ENCODE data around the gene INHBB. TPM values are rescaled to one million over a fixed set of nuclear protein-coding genes. Genes with fewer than 3 reads are reported as not detected.
A peak's percentile ranks its signal among the peaks of the same experiment; 100 is the strongest.

The INHBB gene
- total RNA-seq, 1 donor from 2014 or later: 0.62 TPM

DNA sequence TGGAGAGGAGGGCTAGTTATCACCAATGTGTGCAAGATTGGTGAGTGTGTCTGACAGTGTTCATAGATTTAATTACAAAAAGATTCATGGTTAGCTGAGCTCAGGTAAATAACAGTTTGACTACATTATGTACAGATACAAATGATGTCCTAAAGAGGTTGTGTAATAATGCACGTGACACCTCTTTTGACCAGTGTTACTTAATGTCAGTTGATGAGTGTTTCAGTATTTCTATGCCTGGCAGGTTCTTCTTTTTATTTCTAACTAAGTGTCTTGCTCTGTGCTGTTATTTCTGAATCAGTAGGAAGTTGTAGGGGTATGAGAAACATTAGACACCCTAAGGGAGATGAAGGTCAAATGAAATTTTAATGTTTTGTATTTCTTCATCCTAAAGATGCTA, 7.9 kb upstream of the INHBB start:
- Mint-ChIP-seq H3K27me3 (ENCODE audit: unreplicated experiment) (peaks cover 73% of the 10 kb centered on the region), H3K4me3 (ENCODE audit: unreplicated experiment) (no peak overlapping the region), H3K27ac (ENCODE audit: unreplicated experiment) (no peak overlapping the region), H3K9me3 (ENCODE audit: unreplicated experiment) (no peaks in the 10 kb centered on the region), H3K36me3 (ENCODE audit: unreplicated experiment) (no peaks in the 10 kb centered on the region), H3K4me1 (ENCODE audit: unreplicated experiment) (peaks cover 2% of the 10 kb centered on the region)
- TF ChIP-seq, protein P1, sequence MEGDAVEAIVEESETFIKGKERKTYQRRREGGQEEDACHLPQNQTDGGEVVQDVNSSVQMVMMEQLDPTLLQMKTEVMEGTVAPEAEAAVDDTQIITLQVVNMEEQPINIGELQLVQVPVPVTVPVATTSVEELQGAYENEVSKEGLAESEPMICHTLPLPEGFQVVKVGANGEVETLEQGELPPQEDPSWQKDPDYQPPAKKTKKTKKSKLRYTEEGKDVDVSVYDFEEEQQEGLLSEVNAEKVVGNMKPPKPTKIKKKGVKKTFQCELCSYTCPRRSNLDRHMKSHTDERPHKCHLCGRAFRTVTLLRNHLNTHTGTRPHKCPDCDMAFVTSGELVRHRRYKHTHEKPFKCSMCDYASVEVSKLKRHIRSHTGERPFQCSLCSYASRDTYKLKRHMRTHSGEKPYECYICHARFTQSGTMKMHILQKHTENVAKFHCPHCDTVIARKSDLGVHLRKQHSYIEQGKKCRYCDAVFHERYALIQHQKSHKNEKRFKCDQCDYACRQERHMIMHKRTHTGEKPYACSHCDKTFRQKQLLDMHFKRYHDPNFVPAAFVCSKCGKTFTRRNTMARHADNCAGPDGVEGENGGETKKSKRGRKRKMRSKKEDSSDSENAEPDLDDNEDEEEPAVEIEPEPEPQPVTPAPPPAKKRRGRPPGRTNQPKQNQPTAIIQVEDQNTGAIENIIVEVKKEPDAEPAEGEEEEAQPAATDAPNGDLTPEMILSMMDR (IDR thresholded peaks at IDR 0.05): no peak
- no peak for DNase-seq (ENCODE audit: extremely low spot score, unreplicated experiment)

DNA sequence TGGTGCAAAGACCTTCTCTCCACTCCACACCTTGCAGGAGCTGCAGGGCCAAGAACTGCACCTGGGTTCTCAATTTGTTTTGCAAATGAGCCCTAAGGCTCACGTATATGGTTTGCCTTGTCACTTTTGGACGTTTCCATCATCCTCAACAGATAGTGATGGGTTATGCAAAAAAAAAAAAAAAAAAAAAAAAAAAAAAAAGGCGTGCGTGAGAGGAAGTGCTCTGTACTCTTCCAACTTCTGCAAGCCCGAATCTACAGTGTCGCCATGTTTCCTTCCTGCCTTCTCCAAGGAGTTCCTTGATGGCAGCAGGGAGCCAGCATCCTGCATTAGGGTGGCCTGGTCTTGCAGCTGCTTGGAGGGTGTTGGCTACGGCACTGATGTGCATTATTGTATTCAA, 4.0 kb upstream of the INHBB start:
- Mint-ChIP-seq H3K4me1 (ENCODE audit: unreplicated experiment) (peaks cover 10% of the 10 kb centered on the region), H3K36me3 (ENCODE audit: unreplicated experiment) (no peaks in the 10 kb centered on the region), H3K9me3 (ENCODE audit: unreplicated experiment) (no peaks in the 10 kb centered on the region), H3K4me3 (ENCODE audit: unreplicated experiment) (no peak overlapping the region), H3K27ac (ENCODE audit: unreplicated experiment) (no peak overlapping the region), H3K27me3 (ENCODE audit: unreplicated experiment) (peaks cover 56% of the 10 kb centered on the region)
- TF ChIP-seq, protein P1 (IDR thresholded peaks at IDR 0.05): no peak
- DNase-seq (ENCODE audit: extremely low spot score, unreplicated experiment): no peak

DNA sequence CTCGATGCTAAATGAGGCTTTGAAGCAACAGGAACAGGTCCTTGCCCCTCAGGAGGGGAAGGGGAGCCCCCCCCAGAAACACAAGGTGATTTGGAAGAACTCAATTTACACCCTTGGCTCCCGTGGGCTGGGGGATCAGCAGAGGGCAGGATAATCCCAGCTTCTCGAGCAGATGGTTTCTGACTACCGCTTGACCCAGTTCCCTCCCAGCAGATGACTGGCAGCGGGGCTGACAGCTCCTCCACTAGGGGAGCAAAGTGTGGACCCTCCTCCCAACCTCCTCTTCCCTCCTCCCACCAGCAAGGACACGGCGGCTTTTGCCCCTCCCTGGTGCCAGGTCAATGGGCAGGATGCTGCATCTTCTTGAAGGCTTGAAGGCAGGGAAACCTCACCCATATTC, 3.5 kb upstream of the INHBB start:
- peaks cover 57% of the 10 kb centered on the region for H3K27me3 Mint-ChIP-seq (ENCODE audit: unreplicated experiment)
- H3K9me3 Mint-ChIP-seq (ENCODE audit: unreplicated experiment): no peaks in the 10 kb centered on the region
- DNase-seq (ENCODE audit: extremely low spot score, unreplicated experiment): no peak
- no peak overlapping the region for H3K27ac Mint-ChIP-seq (ENCODE audit: unreplicated experiment)
- H3K4me3 Mint-ChIP-seq (ENCODE audit: unreplicated experiment): no peak overlapping the region
- TF ChIP-seq, protein P1 (IDR thresholded peaks at IDR 0.05): no peak
- H3K36me3 Mint-ChIP-seq (ENCODE audit: unreplicated experiment): no peaks in the 10 kb centered on the region
- peaks cover 15% of the 10 kb centered on the region for H3K4me1 Mint-ChIP-seq (ENCODE audit: unreplicated experiment)

DNA sequence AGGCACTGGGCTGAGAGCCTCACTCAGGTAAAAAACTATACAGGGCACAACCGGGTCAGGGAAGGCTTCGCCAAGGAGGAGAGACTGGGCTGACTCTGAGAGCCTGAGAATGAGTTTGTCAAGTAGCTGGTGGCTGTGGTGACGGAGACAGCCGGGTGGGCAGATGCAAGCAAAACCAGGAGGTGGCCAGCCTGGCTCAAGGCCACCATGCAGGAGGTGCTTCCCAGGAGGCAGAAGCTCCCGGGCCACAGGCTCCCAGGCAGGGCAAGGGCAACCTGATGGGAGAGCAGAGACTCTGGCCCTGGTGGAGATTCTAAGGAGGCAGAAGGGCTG, 2.9 kb upstream of the INHBB start:
- Mint-ChIP-seq H3K27me3 (ENCODE audit: unreplicated experiment) (peaks cover 59% of the 10 kb centered on the region), H3K36me3 (ENCODE audit: unreplicated experiment) (no peaks in the 10 kb centered on the region)

DNA sequence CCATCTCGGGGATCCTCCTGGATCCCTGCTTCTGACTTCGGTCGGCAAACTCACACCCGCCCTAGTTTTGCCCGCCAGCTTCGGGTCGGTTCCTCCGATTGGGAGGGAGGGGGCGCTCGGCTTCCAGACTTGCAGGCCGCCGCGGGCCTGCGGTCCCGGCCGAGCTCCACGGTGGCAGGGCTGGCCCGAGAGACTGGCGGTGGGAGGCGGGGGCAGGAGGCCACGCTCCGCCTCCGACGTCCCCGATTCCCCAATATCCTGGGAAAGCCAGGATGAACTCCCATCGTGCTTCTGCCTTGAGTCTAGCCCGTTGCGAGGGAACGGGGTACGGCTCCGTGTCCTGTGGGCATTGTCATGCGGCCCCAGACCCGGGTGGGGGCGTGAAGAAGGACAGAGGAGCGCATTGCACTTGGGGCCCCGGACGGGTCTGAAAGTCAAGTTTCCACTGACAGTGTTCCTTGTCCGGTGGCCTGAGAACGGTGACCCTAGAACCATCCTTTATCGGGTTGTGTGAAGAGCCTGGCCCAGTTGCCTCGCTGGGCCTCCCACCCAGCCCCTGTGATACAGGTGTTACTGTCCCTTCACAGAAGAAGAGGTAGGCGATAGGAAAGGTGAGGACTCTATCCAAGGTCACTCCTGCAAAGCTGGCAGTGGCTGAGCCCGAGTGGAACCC, 2.4 kb upstream of the INHBB start:
- H3K9me3 Mint-ChIP-seq (ENCODE audit: unreplicated experiment): no peaks in the 10 kb centered on the region
- TF ChIP-seq, protein P1 (IDR thresholded peaks at IDR 0.05): peak; percentile 89
- peaks cover 58% of the 10 kb centered on the region for H3K27me3 Mint-ChIP-seq (ENCODE audit: unreplicated experiment)
- peak overlapping the region; percentile 52 for H3K4me3 Mint-ChIP-seq (ENCODE audit: unreplicated experiment)
- H3K4me1 Mint-ChIP-seq (ENCODE audit: unreplicated experiment): peaks cover 18% of the 10 kb centered on the region
- peak; percentile 91 for DNase-seq (ENCODE audit: extremely low spot score, unreplicated experiment)
- no peak overlapping the region for H3K27ac Mint-ChIP-seq (ENCODE audit: unreplicated experiment)
- H3K36me3 Mint-ChIP-seq (ENCODE audit: unreplicated experiment): no peaks in the 10 kb centered on the region

More for the DNA sequence above, 2.9 kb upstream of the INHBB start:
- H3K9me3 Mint-ChIP-seq (ENCODE audit: unreplicated experiment): no peaks in the 10 kb centered on the region
- TF ChIP-seq, protein P1 (IDR thresholded peaks at IDR 0.05): no peak
- H3K4me1 Mint-ChIP-seq (ENCODE audit: unreplicated experiment): peaks cover 18% of the 10 kb centered on the region
- DNase-seq (ENCODE audit: extremely low spot score, unreplicated experiment): no peak
- no peak overlapping the region for H3K4me3 Mint-ChIP-seq (ENCODE audit: unreplicated experiment)
- no peak overlapping the region for H3K27ac Mint-ChIP-seq (ENCODE audit: unreplicated experiment)

Measured in osteocyte (in vitro differentiated cells).